ENCODE data around the gene MCF2L.
A peak's percentile ranks its signal among the peaks of the same experiment; 100 is the strongest.

Gene MCF2L

DNA sequence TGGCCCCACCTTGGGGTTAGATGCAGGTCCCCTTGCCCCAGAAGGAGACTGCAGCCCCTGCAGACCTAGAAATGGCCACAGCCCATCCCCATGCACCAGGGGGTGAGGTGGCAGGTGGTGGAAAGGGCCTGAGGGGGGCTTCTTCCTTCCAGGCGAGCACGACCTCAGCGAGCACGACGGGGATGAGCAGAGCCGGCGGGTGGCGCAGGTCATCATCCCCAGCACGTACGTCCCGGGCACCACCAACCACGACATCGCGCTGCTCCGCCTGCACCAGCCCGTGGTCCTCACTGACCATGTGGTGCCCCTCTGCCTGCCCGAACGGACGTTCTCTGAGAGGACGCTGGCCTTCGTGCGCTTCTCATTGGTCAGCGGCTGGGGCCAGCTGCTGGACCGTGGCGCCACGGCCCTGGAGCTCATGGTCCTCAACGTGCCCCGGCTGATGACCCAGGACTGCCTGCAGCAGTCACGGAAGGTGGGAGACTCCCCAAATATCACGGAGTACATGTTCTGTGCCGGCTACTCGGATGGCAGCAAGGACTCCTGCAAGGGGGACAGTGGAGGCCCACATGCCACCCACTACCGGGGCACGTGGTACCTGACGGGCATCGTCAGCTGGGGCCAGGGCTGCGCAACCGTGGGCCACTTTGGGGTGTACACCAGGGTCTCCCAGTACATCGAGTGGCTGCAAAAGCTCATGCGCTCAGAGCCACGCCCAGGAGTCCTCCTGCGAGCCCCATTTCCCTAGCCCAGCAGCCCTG lies 149.4 kb downstream of the MCF2L start:
- TF ChIP-seq, protein P1, sequence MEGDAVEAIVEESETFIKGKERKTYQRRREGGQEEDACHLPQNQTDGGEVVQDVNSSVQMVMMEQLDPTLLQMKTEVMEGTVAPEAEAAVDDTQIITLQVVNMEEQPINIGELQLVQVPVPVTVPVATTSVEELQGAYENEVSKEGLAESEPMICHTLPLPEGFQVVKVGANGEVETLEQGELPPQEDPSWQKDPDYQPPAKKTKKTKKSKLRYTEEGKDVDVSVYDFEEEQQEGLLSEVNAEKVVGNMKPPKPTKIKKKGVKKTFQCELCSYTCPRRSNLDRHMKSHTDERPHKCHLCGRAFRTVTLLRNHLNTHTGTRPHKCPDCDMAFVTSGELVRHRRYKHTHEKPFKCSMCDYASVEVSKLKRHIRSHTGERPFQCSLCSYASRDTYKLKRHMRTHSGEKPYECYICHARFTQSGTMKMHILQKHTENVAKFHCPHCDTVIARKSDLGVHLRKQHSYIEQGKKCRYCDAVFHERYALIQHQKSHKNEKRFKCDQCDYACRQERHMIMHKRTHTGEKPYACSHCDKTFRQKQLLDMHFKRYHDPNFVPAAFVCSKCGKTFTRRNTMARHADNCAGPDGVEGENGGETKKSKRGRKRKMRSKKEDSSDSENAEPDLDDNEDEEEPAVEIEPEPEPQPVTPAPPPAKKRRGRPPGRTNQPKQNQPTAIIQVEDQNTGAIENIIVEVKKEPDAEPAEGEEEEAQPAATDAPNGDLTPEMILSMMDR (IDR thresholded peaks at IDR 0.05) = no peak
- no peak overlapping the region for H3K4me3 ChIP-seq
- DNase-seq (ENCODE audit: low spot score) = peak; percentile 47
- H3K27ac ChIP-seq = no peak overlapping the region

DNA sequence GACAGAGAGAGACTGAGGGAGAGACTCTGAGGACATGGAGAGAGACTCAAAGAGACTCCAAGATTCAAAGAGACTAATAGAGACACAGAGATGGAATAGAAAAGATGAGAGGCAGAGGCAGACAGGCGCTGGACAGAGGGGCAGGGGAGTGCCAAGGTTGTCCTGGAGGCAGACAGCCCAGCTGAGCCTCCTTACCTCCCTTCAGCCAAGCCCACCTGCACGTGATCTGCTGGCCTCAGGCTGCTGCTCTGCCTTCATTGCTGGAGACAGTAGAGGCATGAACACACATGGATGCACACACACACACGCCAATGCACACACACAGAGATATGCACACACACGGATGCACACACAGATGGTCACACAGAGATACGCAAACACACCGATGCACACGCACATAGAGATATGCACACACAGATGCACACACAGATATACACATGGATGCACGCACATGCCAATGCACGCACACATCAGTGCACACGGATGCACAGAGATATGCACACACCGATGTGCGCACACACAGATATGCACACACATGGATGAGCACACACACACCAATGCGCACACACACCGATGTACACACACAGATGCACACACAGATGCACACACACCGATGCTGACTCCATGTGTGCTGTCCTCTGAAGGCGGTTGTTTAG lies 150.3 kb downstream of the MCF2L start:
- TF ChIP-seq, protein P1 (IDR thresholded peaks at IDR 0.05) = no peak
- Histone ChIP-seq H3K4me3 (no peak overlapping the region), H3K27ac (no peak overlapping the region)
- peak; percentile 33 for DNase-seq (ENCODE audit: low spot score)

- Histone ChIP-seq H3K4me3 (no peak overlapping the region), H3K27ac (no peak overlapping the region)
- TF ChIP-seq, protein P1 (IDR thresholded peaks at IDR 0.05) = no peak
- DNase-seq (ENCODE audit: low spot score) = peak; percentile 46
Observed at GRCh38 chr13:113119822-113120189, 150.8 kb downstream of the MCF2L start.

DNA sequence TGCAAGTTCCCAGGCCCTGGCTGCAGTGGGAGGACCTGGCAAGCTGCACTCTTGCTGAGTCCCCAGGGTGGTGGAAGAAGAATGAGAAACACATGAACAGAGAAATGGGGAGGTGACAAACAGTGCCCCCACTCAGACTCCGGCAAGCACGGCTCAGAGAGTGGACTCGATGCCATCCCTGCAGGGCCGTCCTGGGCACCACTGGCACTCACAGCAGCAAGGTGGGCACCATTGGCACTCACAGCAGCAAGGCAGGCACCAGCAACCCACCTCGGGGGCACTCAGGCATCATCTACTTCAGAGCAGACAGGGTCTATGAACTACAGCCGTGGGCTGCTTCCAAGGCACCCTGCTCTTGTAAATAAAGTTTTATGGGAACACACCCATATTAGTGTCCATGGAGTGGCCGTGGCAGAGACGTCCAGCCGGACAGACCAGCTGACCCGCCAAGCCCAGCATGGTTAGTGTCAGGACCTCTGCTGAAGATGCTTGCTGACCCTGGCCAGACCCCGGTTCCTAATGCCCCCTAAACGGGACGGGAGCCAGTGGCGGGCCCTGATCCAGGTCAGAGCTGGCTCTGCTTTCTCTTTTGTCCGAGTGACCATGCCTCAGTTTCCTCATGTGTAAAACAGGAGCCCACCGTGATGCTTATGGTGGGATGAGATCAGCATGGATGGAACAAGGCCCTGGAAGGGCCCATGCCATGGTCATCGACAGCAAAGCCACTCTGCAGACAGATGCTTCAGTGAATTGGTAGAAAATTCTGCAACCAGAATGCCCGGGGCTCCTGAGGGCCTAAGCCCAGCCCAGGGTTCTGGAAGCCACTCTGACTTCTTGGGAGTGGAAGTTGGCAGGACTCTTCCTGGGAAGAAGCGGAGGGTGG lies 151.5 kb downstream of the MCF2L start:
- Histone ChIP-seq H3K27ac (no peak overlapping the region), H3K4me3 (no peak overlapping the region)
- peak; percentile 64 for DNase-seq (ENCODE audit: low spot score)
- TF ChIP-seq, protein P1 (IDR thresholded peaks at IDR 0.05) = no peak

- DNase-seq (ENCODE audit: low spot score) = no peak
- TF ChIP-seq, protein P1 (IDR thresholded peaks at IDR 0.05) = no peak
- Histone ChIP-seq H3K4me3 (no peak overlapping the region), H3K27ac (no peak overlapping the region)
Observed at GRCh38 chr13:113121183-113121927, 152.3 kb downstream of the MCF2L start.

DNA sequence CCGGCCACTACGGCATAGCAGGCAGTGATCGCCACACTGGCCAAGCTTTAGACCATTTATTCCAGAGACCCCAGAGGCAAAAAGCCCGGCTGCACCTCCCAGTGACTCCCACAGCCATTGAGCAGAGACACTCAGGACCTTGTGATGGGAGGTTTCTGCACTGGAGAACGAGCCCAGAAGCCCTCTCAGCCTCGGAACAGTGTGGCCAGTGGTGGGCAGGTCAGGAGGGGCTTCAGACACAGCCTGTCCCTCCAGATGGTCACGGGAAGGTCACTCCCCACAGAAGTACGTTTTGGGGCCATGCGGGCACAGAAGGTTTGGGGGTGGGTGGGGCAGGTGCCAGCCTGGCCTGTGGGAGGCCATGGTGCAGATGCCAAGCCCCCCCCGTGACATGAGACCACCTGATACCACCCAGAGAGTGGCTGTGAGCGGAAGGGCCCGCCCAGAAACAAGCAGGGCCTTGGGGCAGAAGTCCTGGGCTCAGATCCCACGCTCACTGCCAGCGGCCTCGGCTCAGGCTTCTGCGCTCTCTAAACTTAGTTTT lies 153.0 kb downstream of the MCF2L start:
- Histone ChIP-seq H3K27ac (peak overlapping the region; percentile 41 to 77), H3K4me3 (peak overlapping the region; percentile 65)
- peak; percentile 71 for DNase-seq (ENCODE audit: low spot score)
- TF ChIP-seq, protein P1 (IDR thresholded peaks at IDR 0.05) = no peak
